H9 (cell line): ENCODE data around the gene MYF6. TPM values are rescaled to one million over a fixed set of nuclear protein-coding genes. Genes with fewer than 3 reads are reported as not detected.

Source experiments
- DNase-seq: peaks from one replicate; pipeline ENCODE4 v3.0.0-alpha.2; 2017
- H2AFZ ChIP-seq: one replicate; pipeline ENCODE4 v1.6.1; 2013; ENCODE audit warnings: mild to moderate bottlenecking, low read length, control low read depth, moderate library complexity
- H2AK5ac ChIP-seq: 2 replicates; pipeline ENCODE4 v1.6.1; 2013; ENCODE audit warnings: low read length, control low read depth, mixed read lengths; ENCODE audit not compliant: insufficient read length
- H2BK120ac ChIP-seq: one replicate; pipeline ENCODE4 v1.6.1; 2013; ENCODE audit warnings: low read depth, mild to moderate bottlenecking, low read length, control low read depth, inconsistent platforms; ENCODE audit not compliant: poor library complexity, severe bottlenecking
- H2BK12ac ChIP-seq: 2 replicates; pipeline ENCODE4 v1.6.1; 2013; ENCODE audit warnings: low read length, control low read depth, mixed read lengths, low read depth; ENCODE audit not compliant: insufficient read length
- H2BK15ac ChIP-seq: 2 replicates; pipeline ENCODE4 v1.6.1; 2013; ENCODE audit warnings: low read depth, low read length, control low read depth
- H2BK20ac ChIP-seq: one replicate; pipeline ENCODE4 v1.6.1; 2013; ENCODE audit warnings: low read depth, mild to moderate bottlenecking, low read length, control low read depth, inconsistent platforms; ENCODE audit not compliant: poor library complexity, severe bottlenecking
- H2BK5ac ChIP-seq: 2 replicates; pipeline ENCODE4 v1.6.1; 2013; ENCODE audit warnings: low read length, control low read depth, mixed read lengths; ENCODE audit not compliant: insufficient read length
- H3K14ac ChIP-seq: 2 replicates; pipeline ENCODE4 v1.6.1; 2013; ENCODE audit warnings: low read length, control low read depth; ENCODE audit not compliant: insufficient read depth
- H3K18ac ChIP-seq: 2 replicates; pipeline ENCODE4 v1.6.1; 2013; ENCODE audit warnings: low read depth, mild to moderate bottlenecking, mixed read lengths, low read length, control low read depth; ENCODE audit not compliant: insufficient read length
- H3K23ac ChIP-seq: 2 replicates; pipeline ENCODE4 v1.6.1; 2013; ENCODE audit warnings: low read length, control low read depth, mixed read lengths, low read depth; ENCODE audit not compliant: insufficient read length
- H3K23me2 ChIP-seq: 2 replicates; pipeline ENCODE4 v1.6.1; 2013; ENCODE audit warnings: low read depth, mild to moderate bottlenecking, mixed read lengths, low read length, control low read depth; ENCODE audit not compliant: insufficient read length, poor library complexity, severe bottlenecking
- H3K27ac ChIP-seq: 2 replicates; pipeline ENCODE4 v1.5.1; 2013; ENCODE audit warnings: low read length, control low read depth, mixed read lengths, low read depth; ENCODE audit not compliant: insufficient read length
- H3K27me3 ChIP-seq: 2 replicates; pipeline ENCODE4 v1.6.1; 2013; ENCODE audit warnings: low read length, control low read depth, inconsistent platforms; ENCODE audit not compliant: insufficient read depth
- H3K4ac ChIP-seq: 2 replicates; pipeline ENCODE4 v1.6.1; 2013; ENCODE audit warnings: low read depth, mild to moderate bottlenecking, control low read depth, inconsistent platforms, low read length, moderate library complexity
- H3K4me1 ChIP-seq: 2 replicates; pipeline ENCODE4 v1.6.1; 2013; ENCODE audit warnings: low read length, control low read depth, inconsistent platforms; ENCODE audit not compliant: insufficient read depth
- H3K4me2 ChIP-seq: 2 replicates; pipeline ENCODE4 v1.6.1; 2013; ENCODE audit warnings: low read length, control low read depth, mixed read lengths; ENCODE audit not compliant: insufficient read length, insufficient read depth
- H3K56ac ChIP-seq: 2 replicates; pipeline ENCODE4 v1.6.1; 2013; ENCODE audit warnings: low read depth, mild to moderate bottlenecking, mixed read lengths, low read length, control low read depth; ENCODE audit not compliant: insufficient read length
- H3K79me1 ChIP-seq: 2 replicates; pipeline ENCODE4 v1.6.1; 2013; ENCODE audit warnings: low read depth, mild to moderate bottlenecking, moderate library complexity, low read length, control low read depth, inconsistent platforms; ENCODE audit not compliant: insufficient read depth, poor library complexity, severe bottlenecking
- H3K79me2 ChIP-seq: 2 replicates; pipeline ENCODE4 v1.6.1; 2013; ENCODE audit warnings: low read length, control low read depth, inconsistent platforms; ENCODE audit not compliant: insufficient read depth
- H3K9ac ChIP-seq: 2 replicates; pipeline ENCODE4 v1.6.1; 2013; ENCODE audit warnings: low read length, control low read depth, mixed read lengths; ENCODE audit not compliant: insufficient read length; ENCODE audit errors: extremely low read depth
- H3K9me3 ChIP-seq: one replicate; pipeline ENCODE4 v1.6.1; 2013; ENCODE audit warnings: low read depth, low read length, inconsistent platforms; ENCODE audit not compliant: control insufficient read depth
- H3T11ph ChIP-seq: one replicate; pipeline ENCODE4 v1.6.1; 2013; ENCODE audit warnings: mild to moderate bottlenecking, low read length, control low read depth, inconsistent platforms
- H4K20me1 ChIP-seq: one replicate; pipeline ENCODE4 v1.6.1; 2013; ENCODE audit not compliant: control insufficient read depth, insufficient read length, insufficient read depth
- H4K5ac ChIP-seq: 2 replicates; pipeline ENCODE4 v1.6.1; 2013; ENCODE audit warnings: low read depth, mild to moderate bottlenecking, mixed read lengths, low read length, control low read depth; ENCODE audit not compliant: insufficient read length
- H4K8ac ChIP-seq: replicated peaks from 2 replicates; pipeline ENCODE4 v1.6.1; 2013; ENCODE audit warnings: low read length, control low read depth, mixed read lengths, low read depth; ENCODE audit not compliant: insufficient read length
- H4K91ac ChIP-seq: 2 replicates; pipeline ENCODE4 v1.6.1; 2013; ENCODE audit warnings: low read depth, mild to moderate bottlenecking, moderate library complexity, mixed read lengths, low read length, control low read depth; ENCODE audit not compliant: insufficient read length
- H3K27ac Mint-ChIP-seq, 3 experiments: 2 replicates in 2 of 3; 3 replicates in 1 of 3; pipeline ENCODE4 v1.8.0; 2020 to 2021; ENCODE audit warnings: mixed read lengths in 3 of 3, mild to moderate bottlenecking in 1 of 3, moderate library complexity in 1 of 3
- H3K27me3 Mint-ChIP-seq: 2 replicates; pipeline ENCODE4 v1.8.0; 2021; ENCODE audit warnings: low read depth, mild to moderate bottlenecking, moderate library complexity, mixed read lengths
- H3K36me3 Mint-ChIP-seq, 3 experiments: 2 replicates in 2 of 3; 3 replicates in 1 of 3; pipeline ENCODE4 v1.8.0; 2020 to 2021; ENCODE audit warnings: low read depth in 3 of 3, mixed read lengths in 3 of 3; ENCODE audit not compliant: insufficient read depth in 1 of 3
- H3K4me1 Mint-ChIP-seq, 2 experiments: 2 replicates each; pipeline ENCODE4 v1.8.0; 2020; ENCODE audit warnings: mixed read lengths in 2 of 2
- H3K4me3 Mint-ChIP-seq, 2 experiments: 2 replicates in 1 of 2; 3 replicates in 1 of 2; pipeline ENCODE4 v1.8.0; 2020 to 2021; ENCODE audit warnings: mild to moderate bottlenecking in 2 of 2, mixed read lengths in 2 of 2, moderate library complexity in 1 of 2
- H3K9me3 Mint-ChIP-seq, 2 experiments: 2 replicates in 1 of 2; 3 replicates in 1 of 2; pipeline ENCODE4 v1.8.0; 2020; ENCODE audit warnings: mild to moderate bottlenecking in 2 of 2, mixed read lengths in 2 of 2, moderate library complexity in 1 of 2
- WGBS: extraction: QIAGEN DNeasy Blood & Tissue Kit; methylation state at CpG from one replicate; pipeline ENCODE4 v1.1.7; 2013; ENCODE audit warnings: missing lambda C conversion rate, low lambda C conversion rate, mixed read lengths; ENCODE audit not compliant: insufficient read length; ENCODE audit errors: extremely low coverage; 5-methylcytosine and 5-hydroxymethylcytosine counted together
- total RNA-seq: library from RNA; stranded (reverse); gene quantifications from 2 replicates; pipeline ENCODE4 v1.2.1, GENCODE V29; 2021
- TF ChIP-seq, protein P1 (sequence below): fragments of 200-600 bp; sonication (generic); conservative IDR thresholded peaks from 3 replicates; pipeline ENCODE4 v1.8.0; 2021; ENCODE audit warnings: antibody characterized with exemption, mild to moderate bottlenecking

Gene MYF6
- total RNA-seq, 1 experiment from 2014 or later = not detected

- Histone ChIP-seq H3K27ac (no peak overlapping the region), H4K8ac (no peak overlapping the region), H3K4ac (no peak overlapping the region), H3K23ac (no peak overlapping the region), H3K9ac (no peak overlapping the region), H3K18ac (no peak overlapping the region), H2BK20ac (no peak overlapping the region), H3K79me1 (no peaks in the 10 kb centered on the region), H2AK5ac (no peak overlapping the region), H3K27me3 (peaks cover 2% of the 10 kb centered on the region; the same call in 1 of the 2 replicates), H4K5ac (no peak overlapping the region), H2BK12ac (no peak overlapping the region), H3K79me2 (no peaks in the 10 kb centered on the region), H2BK15ac (no peak overlapping the region), H2AFZ (no peak overlapping the region), H4K91ac (no peak overlapping the region), H2BK120ac (no peak overlapping the region), H3K4me1 (no peaks in the 10 kb centered on the region; the same call in 1 of the 2 replicates), H3K56ac (no peak overlapping the region), H3K9me3 (no peaks in the 10 kb centered on the region), H2BK5ac (no peak overlapping the region), H3K23me2 (no peaks in the 10 kb centered on the region), H3K4me2 (no peak overlapping the region), H3K14ac (no peak overlapping the region), H4K20me1 (no peaks in the 10 kb centered on the region), H3T11ph (no peak overlapping the region)
- Mint-ChIP-seq H3K4me3 (no peak overlapping the region), H3K36me3 (no peaks in the 10 kb centered on the region), H3K9me3 (no peaks in the 10 kb centered on the region), H3K4me1 (peaks cover 19 to 26% of the 10 kb centered on the region in 2 experiments), H3K27me3 (peaks cover 42% of the 10 kb centered on the region), H3K27ac (no peak overlapping the region)
- no peak for DNase-seq
- TF ChIP-seq, protein P1, sequence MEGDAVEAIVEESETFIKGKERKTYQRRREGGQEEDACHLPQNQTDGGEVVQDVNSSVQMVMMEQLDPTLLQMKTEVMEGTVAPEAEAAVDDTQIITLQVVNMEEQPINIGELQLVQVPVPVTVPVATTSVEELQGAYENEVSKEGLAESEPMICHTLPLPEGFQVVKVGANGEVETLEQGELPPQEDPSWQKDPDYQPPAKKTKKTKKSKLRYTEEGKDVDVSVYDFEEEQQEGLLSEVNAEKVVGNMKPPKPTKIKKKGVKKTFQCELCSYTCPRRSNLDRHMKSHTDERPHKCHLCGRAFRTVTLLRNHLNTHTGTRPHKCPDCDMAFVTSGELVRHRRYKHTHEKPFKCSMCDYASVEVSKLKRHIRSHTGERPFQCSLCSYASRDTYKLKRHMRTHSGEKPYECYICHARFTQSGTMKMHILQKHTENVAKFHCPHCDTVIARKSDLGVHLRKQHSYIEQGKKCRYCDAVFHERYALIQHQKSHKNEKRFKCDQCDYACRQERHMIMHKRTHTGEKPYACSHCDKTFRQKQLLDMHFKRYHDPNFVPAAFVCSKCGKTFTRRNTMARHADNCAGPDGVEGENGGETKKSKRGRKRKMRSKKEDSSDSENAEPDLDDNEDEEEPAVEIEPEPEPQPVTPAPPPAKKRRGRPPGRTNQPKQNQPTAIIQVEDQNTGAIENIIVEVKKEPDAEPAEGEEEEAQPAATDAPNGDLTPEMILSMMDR = no peak
- no CpG with 5 or more reads among the region's 2 CpGs for whole genome bisulfite sequencing
Observed at GRCh38 chr12:80700327-80700726, 7.1 kb upstream of the MYF6 start.
